ENCODE measurements around the gene SLC39A11.
"Not testable (repeated sequence)": the region's sequence is repeated elsewhere in the genome, so short reads cannot be mapped to it uniquely, and the experiment has no call there.

The SLC39A11 gene

DNA sequence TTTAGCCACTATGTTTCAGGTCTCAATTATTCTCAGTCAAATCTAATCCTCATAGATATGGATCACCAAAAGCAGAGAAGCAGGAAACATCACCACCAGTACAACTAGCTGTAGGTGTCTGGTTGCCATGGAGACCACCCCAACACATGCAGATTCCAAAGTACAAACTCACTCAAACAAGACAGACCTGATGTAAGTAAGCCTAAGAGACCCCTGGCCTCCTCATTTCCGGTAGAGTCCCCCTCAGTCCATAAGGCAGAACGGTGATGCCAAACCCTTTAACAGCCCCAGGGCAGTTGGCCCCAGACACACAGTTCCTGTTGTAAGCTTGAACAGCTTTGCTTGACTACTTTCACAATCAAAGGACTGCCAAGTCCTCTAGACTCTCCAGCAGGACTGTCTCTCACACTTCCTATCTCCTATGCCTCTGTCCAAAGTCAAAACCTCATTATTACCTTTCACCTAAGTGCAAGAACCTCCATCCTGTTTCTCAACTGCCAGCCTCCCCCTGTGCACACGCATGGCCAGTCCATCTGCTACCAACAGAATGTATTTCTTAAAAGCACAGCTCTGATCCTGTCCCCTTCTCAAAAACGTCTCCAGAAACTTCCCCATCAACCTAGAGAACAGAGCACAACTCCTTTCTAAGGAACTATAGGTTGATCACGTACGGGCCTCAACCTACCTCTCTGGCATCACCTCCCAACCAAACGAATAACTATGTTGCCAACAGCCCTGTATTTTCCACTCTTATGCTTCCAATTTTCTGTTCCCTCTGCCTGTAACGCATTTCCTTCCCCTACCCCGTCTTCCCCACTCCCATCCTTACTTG lies 23.9 kb downstream of the SLC39A11 start:
- peak overlapping the region; percentile 87 for H4K8ac ChIP-seq (ENCODE audit: low read depth, low read length)
- H3K9ac ChIP-seq (ENCODE audit: low read length): no peak overlapping the region
- H3K79me1 ChIP-seq (ENCODE audit: low read length): peaks cover 48% of the 10 kb centered on the region
- no peaks in the 10 kb centered on the region for H3K27me3 ChIP-seq (ENCODE audit: insufficient read depth, low read length)
- no peak overlapping the region for H4K12ac ChIP-seq (ENCODE audit: low read depth, low read length)
- peaks cover 2 to 9% of the 10 kb centered on the region in 2 experiments for H3K36me3 ChIP-seq (ENCODE audit: control insufficient read depth in 1 of 2, insufficient read depth in 2 of 2, low read length in 2 of 2)
- peak overlapping the region; percentile 96 for H3K18ac ChIP-seq (ENCODE audit: low read length)
- peak overlapping the region; percentile 93 for H2BK120ac ChIP-seq (ENCODE audit: insufficient read depth, low read length, poor library complexity)
- peak; percentile 97 to 98 for DNase-seq
- H3K4me3 ChIP-seq (ENCODE audit: low read depth, low read length): no peak overlapping the region
- peak overlapping the region; percentile 98 for H3K27ac ChIP-seq (ENCODE audit: low read depth, low read length)
- H3K4ac ChIP-seq (ENCODE audit: low read depth, low read length): peak overlapping the region; percentile 28
- no peak overlapping the region for H3K23ac ChIP-seq (ENCODE audit: low read length)
- peak overlapping the region; percentile 97 for H2BK5ac ChIP-seq (ENCODE audit: low read depth, low read length, poor library complexity)
- peak overlapping the region; percentile 93 for H3K14ac ChIP-seq (ENCODE audit: low read length)
- H4K91ac ChIP-seq (ENCODE audit: low read depth, low read length): peak overlapping the region; percentile 94
- H3K79me2 ChIP-seq (ENCODE audit: control insufficient read depth, insufficient read depth, low read length, poor library complexity): peaks cover 5% of the 10 kb centered on the region
- H3K4me1 ChIP-seq (ENCODE audit: control insufficient read depth in 1 of 2, insufficient read depth in 2 of 2, low read length in 2 of 2): peaks cover 37 to 38% of the 10 kb centered on the region in 2 experiments
- H2AFZ ChIP-seq (ENCODE audit: insufficient read depth, low read length, poor library complexity): no peak overlapping the region
- WGBS (ENCODE audit: extremely low coverage, insufficient coverage, insufficient read length): 100% methylated on average over 1 of the region's 9 CpGs
- peak overlapping the region; percentile 50 for H3K4me2 ChIP-seq (ENCODE audit: low read length)
- H2AK5ac ChIP-seq (ENCODE audit: low read length): peak overlapping the region; percentile 33
- H2BK12ac ChIP-seq (ENCODE audit: low read length): peak overlapping the region; percentile 93
- H3K9me3 ChIP-seq (ENCODE audit: insufficient read depth, low read depth, low read length): peaks cover 3% of the 10 kb centered on the region

DNA sequence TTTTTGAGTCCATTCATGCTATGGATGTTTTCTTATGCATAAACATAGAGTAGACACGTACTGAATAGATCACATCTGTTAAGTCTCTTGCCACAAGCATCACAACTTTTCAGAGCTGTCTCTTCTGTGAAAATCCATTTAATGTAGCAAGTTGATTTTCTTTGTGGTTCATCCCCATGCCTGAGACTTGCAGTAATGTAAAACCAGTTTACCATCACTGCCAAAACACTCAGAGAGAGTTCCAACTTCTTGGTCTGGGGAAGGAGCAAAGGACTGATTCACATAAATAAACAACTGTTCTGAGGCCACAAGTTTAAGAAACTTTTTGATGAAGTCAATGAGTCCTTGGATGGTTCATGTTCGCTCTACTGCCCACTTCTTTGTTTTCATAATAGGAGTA lies 24.8 kb downstream of the SLC39A11 start:
- not testable (repeated sequence) for H3K23ac ChIP-seq (ENCODE audit: low read length)

DNA sequence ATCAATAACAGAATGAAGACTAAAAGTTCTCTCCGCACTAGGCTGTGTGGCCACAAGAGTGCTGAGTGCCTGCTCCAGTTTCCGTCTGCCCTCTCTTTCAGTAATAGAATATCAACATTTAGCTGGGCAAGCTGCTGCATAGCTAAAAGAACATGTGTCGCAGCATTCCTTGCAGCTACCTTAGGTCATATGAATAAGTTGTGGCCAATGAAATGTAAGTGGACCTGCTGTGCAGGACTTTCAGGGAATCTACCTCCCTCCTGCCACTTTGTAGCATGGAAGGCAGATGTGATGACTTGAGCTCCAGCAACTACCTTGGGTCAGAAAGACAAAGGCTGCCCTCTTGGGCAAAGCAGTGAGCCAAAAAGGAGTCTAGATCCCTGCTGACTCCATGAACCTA lies 25.4 kb downstream of the SLC39A11 start:
- Histone ChIP-seq H3K79me2 (ENCODE audit: control insufficient read depth, insufficient read depth, low read length, poor library complexity) (peaks cover 5% of the 10 kb centered on the region), H3K4me3 (ENCODE audit: low read depth, low read length) (no peak overlapping the region), H3K9me3 (ENCODE audit: insufficient read depth, low read depth, low read length) (peaks cover 3% of the 10 kb centered on the region), H3K4ac (ENCODE audit: low read depth, low read length) (no peak overlapping the region), H2BK5ac (ENCODE audit: low read depth, low read length, poor library complexity) (peak overlapping the region; percentile 52), H3K79me1 (ENCODE audit: low read length) (peaks cover 43% of the 10 kb centered on the region), H2AFZ (ENCODE audit: insufficient read depth, low read length, poor library complexity) (no peak overlapping the region), H3K4me2 (ENCODE audit: low read length) (no peak overlapping the region), H3K23ac (ENCODE audit: low read length) (no peak overlapping the region), H3K4me1 (ENCODE audit: control insufficient read depth in 1 of 2, insufficient read depth in 2 of 2, low read length in 2 of 2) (peaks cover 37 to 38% of the 10 kb centered on the region in 2 experiments), H3K27ac (ENCODE audit: low read depth, low read length) (peak overlapping the region; percentile 98), H3K18ac (ENCODE audit: low read length) (peak overlapping the region; percentile 5), H3K27me3 (ENCODE audit: insufficient read depth, low read length) (no peaks in the 10 kb centered on the region), H3K36me3 (ENCODE audit: control insufficient read depth in 1 of 2, insufficient read depth in 2 of 2, low read length in 2 of 2) (peaks cover 2 to 3% of the 10 kb centered on the region in 2 experiments), H2AK5ac (ENCODE audit: low read length) (no peak overlapping the region), H2BK12ac (ENCODE audit: low read length) (peak overlapping the region; percentile 70), H4K8ac (ENCODE audit: low read depth, low read length) (no peak overlapping the region), H4K91ac (ENCODE audit: low read depth, low read length) (peak overlapping the region; percentile 88), H3K14ac (ENCODE audit: low read length) (peak overlapping the region; percentile 16), H4K12ac (ENCODE audit: low read depth, low read length) (no peak overlapping the region), H3K9ac (ENCODE audit: low read length) (no peak overlapping the region), H2BK120ac (ENCODE audit: insufficient read depth, low read length, poor library complexity) (peak overlapping the region; percentile 39)
- DNase-seq: peak; percentile 92 to 96
- WGBS (ENCODE audit: extremely low coverage, insufficient coverage, insufficient read length): no CpG with 5 or more reads among the region's 3 CpGs

More for the DNA sequence above, 24.8 kb downstream of the SLC39A11 start:
- peak overlapping the region; percentile 93 for H2BK120ac ChIP-seq (ENCODE audit: insufficient read depth, low read length, poor library complexity)
- not testable (repeated sequence) for H3K4me3 ChIP-seq (ENCODE audit: low read depth, low read length); H3K79me2 ChIP-seq (ENCODE audit: control insufficient read depth, insufficient read depth, low read length, poor library complexity); H3K27me3 ChIP-seq (ENCODE audit: insufficient read depth, low read length); H3K9ac ChIP-seq (ENCODE audit: low read length); H2AFZ ChIP-seq (ENCODE audit: insufficient read depth, low read length, poor library complexity); H3K9me3 ChIP-seq (ENCODE audit: insufficient read depth, low read depth, low read length); H2AK5ac ChIP-seq (ENCODE audit: low read length); H4K12ac ChIP-seq (ENCODE audit: low read depth, low read length); H3K36me3 ChIP-seq (ENCODE audit: control insufficient read depth in 1 of 2, insufficient read depth in 2 of 2, low read length in 2 of 2); H3K18ac ChIP-seq (ENCODE audit: low read length); H3K4me2 ChIP-seq (ENCODE audit: low read length); H4K8ac ChIP-seq (ENCODE audit: low read depth, low read length)
- DNase-seq: peak in 1 of 2 donors; percentile 51
- peaks cover 45% of the 10 kb centered on the region for H3K79me1 ChIP-seq (ENCODE audit: low read length)
- peaks cover 37 to 38% of the 10 kb centered on the region in 2 experiments for H3K4me1 ChIP-seq (ENCODE audit: control insufficient read depth in 1 of 2, insufficient read depth in 2 of 2, low read length in 2 of 2)
- H3K14ac ChIP-seq (ENCODE audit: low read length): peak overlapping the region; percentile 93
- H3K4ac ChIP-seq (ENCODE audit: low read depth, low read length): peak overlapping the region; percentile 78
- peak overlapping the region; percentile 94 for H4K91ac ChIP-seq (ENCODE audit: low read depth, low read length)
- no CpG with 5 or more reads among the region's 2 CpGs for WGBS (ENCODE audit: extremely low coverage, insufficient coverage, insufficient read length)
- peak overlapping the region; percentile 93 for H2BK12ac ChIP-seq (ENCODE audit: low read length)
- peak overlapping the region; percentile 97 for H2BK5ac ChIP-seq (ENCODE audit: low read depth, low read length, poor library complexity)
- peak overlapping the region; percentile 98 for H3K27ac ChIP-seq (ENCODE audit: low read depth, low read length)

DNA sequence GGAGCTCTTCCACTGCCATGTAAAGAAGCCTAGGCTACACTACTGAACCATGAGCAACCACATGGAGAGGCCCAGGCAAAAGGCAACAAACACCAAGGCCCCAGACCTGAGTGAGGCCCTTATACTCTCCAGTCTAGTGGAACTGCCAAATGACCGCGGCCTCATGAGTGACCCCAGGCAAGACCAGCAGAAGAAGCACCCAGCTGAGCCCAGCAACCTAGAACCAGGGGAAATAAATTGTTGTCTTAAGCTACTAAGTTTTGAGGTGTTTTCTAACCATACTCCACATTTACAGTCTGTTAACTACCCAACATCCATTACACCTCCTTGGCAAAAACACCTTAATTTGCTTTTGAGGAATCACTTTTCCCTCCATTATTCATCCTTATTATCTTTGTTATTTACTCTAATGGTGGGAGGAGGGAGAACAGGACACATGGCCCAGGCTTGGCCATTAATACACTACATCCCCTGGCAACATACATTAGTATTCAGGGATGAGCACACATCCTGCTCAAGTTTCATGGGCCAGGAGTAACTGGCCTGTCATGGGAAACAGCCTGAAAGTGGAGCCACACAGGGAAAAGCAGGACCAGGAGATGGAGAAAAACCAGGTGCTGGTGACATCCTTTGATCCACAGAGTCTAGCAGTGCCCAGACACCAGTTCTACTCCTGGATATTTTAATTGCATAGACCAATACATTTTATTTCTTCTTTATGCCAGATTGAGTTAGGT lies 26.2 kb downstream of the SLC39A11 start:
- WGBS (ENCODE audit: extremely low coverage, insufficient coverage, insufficient read length): no CpG with 5 or more reads among the region's 2 CpGs
- Histone ChIP-seq H2BK120ac (ENCODE audit: insufficient read depth, low read length, poor library complexity) (peak overlapping the region; percentile 95), H4K91ac (ENCODE audit: low read depth, low read length) (peak overlapping the region; percentile 95), H3K79me2 (ENCODE audit: control insufficient read depth, insufficient read depth, low read length, poor library complexity) (peaks cover 5% of the 10 kb centered on the region), H4K8ac (ENCODE audit: low read depth, low read length) (peak overlapping the region; percentile 41), H3K14ac (ENCODE audit: low read length) (peak overlapping the region; percentile 82), H3K4me3 (ENCODE audit: low read depth, low read length) (no peak overlapping the region), H3K23ac (ENCODE audit: low read length) (no peak overlapping the region), H3K79me1 (ENCODE audit: low read length) (peaks cover 41% of the 10 kb centered on the region), H3K4me2 (ENCODE audit: low read length) (no peak overlapping the region), H3K18ac (ENCODE audit: low read length) (peak overlapping the region; percentile 85), H2BK12ac (ENCODE audit: low read length) (peak overlapping the region; percentile 97), H2AK5ac (ENCODE audit: low read length) (peak overlapping the region; percentile 97), H3K4ac (ENCODE audit: low read depth, low read length) (peak overlapping the region; percentile 72), H3K4me1 (ENCODE audit: control insufficient read depth in 1 of 2, insufficient read depth in 2 of 2, low read length in 2 of 2) (peaks cover 35 to 38% of the 10 kb centered on the region in 2 experiments), H3K9me3 (ENCODE audit: insufficient read depth, low read depth, low read length) (peaks cover 1% of the 10 kb centered on the region), H4K12ac (ENCODE audit: low read depth, low read length) (no peak overlapping the region), H3K27me3 (ENCODE audit: insufficient read depth, low read length) (no peaks in the 10 kb centered on the region), H3K9ac (ENCODE audit: low read length) (no peak overlapping the region), H3K36me3 (ENCODE audit: control insufficient read depth in 1 of 2, insufficient read depth in 2 of 2, low read length in 2 of 2) (peaks cover 2% of the 10 kb centered on the region in 2 experiments), H2BK5ac (ENCODE audit: low read depth, low read length, poor library complexity) (peak overlapping the region; percentile 82), H3K27ac (ENCODE audit: low read depth, low read length) (peak overlapping the region; percentile 43), H2AFZ (ENCODE audit: insufficient read depth, low read length, poor library complexity) (no peak overlapping the region)
- DNase-seq: no peak

Data from trophoblast cell (in vitro differentiated cells and primary cell).